Measurements from ENCODE around the gene KIF19.
A peak's percentile ranks its signal among the peaks of the same experiment; 100 is the strongest.

The KIF19 gene

DNA sequence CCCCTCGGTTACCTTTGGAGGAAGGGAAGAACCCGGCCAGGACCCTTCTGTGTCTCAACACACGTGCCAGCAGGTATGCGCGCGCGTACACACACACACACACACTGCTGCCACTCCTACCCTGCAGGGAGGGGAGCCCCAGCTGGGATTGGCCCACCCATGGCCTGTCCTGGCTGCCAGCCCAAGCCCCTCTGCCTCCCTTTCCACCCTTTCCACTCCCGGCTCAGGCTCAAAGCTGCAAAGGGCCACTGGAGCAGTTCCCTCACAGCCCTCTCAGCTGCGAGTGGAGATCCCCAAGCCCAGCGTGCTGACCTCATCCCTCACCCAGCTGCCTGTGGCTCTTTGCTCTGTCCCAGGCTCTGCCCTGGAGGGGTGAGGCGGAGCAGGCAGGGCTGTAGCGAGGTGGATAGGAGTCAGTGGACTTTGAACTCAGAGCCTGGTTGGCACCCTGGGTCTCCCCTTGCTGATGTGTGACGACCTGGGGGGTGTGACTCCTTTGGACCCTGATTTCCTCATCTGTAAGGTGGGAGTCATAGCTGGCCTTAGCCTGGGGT, 14.5 kb downstream of the KIF19 start:
- peak; percentile 62 for DNase-seq

- no peak for DNase-seq
Measured at GRCh38 chr17:74342224-74342623, 16.2 kb downstream of the KIF19 start.

DNA sequence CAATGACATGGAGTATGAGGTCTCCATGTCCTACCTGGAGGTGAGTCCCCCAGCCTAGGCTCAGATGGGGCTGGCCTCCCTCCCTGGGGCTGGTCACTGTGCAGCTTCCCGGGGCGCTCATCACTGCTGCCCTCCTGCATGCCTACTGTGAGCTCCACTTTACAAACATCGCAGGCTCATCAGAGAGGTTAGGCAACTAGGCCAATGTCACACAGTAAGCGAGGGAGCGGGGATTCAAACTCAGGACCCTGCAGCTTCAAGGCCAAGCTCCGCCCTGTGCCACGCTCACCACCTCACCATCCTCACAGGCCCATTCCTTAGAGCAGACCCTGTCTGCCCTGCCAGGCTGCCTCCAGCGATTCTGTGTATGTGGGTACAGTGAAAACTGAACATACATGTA, 17.1 kb downstream of the KIF19 start:
- no peak for DNase-seq

DNA sequence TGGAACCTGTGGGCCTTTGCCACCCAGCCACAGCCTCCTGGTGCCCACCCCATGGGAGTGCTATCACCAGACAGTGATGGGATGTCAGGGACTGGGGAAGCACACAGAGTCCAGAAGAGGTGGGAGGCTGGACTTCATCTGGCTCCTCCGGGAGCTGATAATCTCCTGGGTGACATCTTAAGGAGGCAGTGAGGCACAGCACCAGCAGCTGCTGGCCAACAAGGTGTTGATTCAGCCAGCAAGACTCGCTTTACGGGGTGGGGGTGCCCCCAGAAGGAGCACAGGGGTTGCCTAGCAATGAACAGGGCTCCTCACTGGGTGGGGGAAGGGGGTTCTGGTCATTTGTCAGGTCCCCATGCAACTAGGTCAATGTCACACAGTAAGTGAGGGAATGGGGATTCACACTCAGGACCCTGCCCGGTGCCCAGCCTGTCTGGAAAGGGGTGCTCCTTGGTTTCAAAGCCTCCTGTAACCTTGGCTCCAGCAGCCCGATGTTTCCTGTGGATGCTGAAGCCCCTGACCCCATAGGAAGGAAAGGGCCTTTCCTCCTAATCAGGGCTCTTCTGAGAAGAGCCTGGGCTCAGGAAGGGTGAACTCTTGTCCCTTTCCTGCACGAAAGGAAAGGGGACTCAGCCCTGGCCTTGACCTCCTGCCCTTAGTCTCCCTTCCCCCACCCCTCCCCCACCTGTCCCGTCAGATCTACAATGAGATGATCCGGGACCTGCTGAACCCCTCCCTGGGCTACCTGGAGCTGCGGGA, 17.7 kb downstream of the KIF19 start:
- no peak for DNase-seq

DNA sequence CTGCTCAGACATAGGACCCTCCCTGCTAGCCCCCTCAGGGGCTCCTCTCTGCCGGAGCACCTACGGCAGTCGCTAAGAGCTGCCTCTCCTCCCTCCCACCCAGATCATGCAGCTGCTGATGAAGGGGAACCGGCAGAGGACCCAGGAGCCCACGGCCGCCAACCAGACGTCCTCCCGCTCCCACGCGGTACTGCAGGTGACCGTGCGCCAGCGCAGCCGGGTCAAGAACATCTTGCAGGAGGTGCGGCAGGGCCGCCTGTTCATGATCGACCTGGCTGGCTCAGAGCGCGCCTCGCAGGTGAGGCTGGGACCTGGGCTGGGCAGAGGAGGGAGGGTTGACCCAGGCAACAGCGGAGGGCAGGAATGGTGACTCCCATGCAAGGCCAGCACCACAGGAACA, 18.6 kb downstream of the KIF19 start:
- no peak for DNase-seq

DNA sequence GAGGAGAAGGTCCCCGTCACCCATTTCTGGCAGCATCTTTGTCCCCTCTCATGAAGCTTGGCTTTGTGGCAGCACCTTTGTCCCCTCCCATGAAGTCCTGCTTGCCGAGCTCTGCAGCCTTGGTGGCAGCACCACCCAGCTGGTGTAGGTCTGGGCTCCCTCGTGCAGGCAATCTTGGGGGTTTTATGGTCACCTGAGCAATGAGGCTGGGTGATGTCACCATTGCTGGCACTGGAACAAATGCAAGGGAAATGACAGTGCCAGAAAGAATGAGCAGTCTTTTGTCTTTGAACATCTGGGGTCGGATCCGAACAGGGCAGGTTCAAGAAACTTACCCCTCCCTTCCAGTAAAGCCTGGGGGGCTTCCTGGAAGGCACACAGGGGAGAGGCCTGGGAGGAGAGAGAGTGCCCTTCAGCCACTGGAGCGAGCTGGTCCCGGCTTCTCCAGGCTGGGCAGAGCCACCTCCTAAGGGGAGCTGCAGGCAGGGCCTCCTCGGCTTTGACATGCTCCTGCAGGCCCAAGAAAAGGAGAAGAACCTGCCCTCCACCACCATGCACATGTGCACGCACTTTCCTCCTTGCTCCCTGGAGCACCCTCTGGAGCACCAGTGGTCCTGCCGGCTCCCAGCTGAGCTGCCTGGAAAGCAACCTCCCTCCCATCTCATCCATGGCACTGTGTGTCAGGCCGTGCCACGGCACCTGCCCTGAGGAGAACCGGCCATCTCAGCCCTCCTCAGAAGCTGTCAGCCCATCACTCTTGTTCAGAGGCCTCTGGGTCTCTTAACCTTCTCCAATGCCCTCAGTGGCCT, 19.6 kb downstream of the KIF19 start:
- no peak for DNase-seq

- no peak for DNase-seq
Measured at GRCh38 chr17:74347646-74348045, 21.6 kb downstream of the KIF19 start.

- DNase-seq = no peak
Measured at GRCh38 chr17:74349120-74349519, 23.1 kb downstream of the KIF19 start.

DNA sequence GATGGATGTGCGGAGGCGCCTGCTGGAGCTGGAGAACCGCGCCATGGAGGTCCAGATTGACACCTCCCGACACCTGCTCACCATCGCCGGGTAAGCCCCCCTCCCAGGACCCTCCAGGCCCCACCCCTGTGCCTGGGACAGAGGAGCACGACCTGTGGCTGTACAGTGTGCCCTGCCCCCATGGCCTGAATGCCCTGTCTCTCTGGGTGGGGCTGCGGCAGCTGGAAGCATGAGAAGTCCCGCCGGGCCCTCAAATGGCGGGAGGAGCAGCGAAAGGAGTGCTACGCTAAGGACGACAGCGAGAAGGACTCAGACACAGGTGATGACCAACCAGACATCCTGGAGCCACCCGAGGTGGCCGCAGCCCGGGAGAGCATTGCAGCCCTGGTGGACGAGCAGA, 24.5 kb downstream of the KIF19 start:
- DNase-seq = no peak

- no peak for DNase-seq
Measured at GRCh38 chr17:74351552-74352210, 25.7 kb downstream of the KIF19 start.

GRCh38 chr17:74353446-74354060, 27.5 kb downstream of the KIF19 start:
- no peak for DNase-seq

GRCh38 chr17:74354123-74354522, 28.1 kb downstream of the KIF19 start:
- no peak for DNase-seq

DNA sequence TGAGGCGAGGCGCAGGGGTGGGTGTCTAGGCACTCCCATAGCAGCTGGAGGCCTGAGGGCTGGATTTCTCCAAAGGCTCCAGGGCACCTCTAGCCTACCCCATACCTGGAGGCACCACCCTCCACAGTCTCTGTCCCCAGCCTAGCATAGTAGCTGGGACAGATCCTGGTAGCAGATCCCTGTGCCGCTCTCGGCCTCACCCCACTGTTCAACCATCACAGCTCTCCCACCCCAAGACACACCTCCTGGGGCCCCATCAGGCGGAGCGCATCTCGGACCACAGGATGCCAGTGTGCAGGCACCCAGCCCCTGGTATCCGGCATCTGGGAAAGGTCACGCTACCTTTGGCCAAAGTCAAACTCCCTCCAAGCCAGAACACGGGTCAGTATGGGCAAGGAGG, 28.5 kb downstream of the KIF19 start:
- no peak for DNase-seq

DNA sequence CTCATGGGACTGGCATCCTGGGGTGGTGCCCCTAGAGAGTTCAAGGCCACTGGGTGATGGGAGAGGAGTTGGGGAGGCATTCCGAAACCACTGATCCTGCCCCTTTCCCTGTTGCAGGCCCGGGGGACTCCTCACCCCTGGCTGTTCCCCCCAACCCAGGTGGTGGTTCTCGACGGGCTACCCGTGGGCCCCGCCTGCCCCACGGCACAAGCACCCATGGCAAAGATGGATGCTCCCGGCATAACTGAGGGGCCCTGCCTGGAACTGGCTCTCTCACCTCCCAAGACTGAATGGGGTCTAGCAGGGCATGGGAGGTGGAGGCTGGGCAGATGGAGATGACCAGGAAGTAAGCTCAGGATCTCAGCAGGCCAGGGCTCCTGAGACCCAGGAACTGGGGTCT, 29.0 kb downstream of the KIF19 start:
- DNase-seq = no peak

DNA sequence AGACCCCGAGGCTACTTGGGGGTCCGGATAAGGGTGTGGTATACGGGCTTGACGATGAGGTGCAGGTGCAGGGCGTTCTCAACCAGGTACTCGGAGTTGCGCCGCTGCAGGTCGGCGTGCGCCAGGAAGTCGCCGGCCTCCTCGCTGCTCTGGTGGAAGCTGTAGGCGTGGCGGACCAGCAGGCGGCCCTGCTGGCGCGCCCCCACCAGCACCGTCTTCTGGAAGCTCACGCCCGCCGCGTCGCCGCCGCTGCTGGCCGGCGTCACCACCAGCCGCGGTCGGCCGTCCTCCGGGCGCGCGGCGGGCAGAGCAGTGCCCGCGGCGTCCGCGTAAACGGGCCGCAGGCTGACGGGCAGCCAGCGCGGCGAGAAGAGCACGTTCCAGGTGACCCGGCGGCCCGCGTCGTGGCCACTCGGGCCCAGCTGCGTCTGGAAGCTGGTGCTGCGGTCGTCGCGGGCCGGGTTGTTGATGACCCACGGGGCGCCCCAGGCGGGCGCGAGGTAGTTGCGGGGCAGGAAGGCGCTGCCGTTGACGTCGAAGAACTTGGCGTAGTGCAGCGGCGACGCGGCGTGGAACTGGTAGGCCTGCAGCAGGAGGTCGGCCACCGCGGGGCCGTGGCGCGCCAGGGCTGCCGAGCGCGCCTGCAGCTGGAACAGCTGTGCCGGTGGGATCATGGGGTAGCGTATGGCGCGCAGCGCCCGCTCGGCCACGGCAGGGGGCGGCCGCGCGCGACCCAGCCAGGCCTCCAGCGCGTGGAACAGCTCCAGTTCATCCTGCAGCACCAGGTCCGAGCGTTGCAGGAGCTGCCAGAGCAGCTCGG, 30.8 kb downstream of the KIF19 start:
- DNase-seq = no peak

DNA sequence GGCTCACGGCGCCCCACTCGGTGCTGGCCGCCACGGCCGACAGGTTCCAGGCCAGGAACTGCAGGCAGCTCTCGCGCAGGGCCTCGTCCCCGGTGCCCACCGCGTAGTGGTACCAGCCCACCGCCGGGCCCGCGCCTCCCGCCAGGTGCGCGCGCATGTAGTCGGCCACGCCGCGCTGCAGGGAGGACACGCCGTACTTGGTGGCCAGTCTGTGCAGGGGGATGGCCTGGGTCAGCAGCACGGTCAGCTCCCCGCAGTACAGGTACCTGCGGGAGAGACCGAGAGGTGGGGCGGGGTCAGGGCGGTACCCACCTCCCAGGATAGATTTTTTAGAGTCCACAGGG, 31.4 kb downstream of the KIF19 start:
- no peak for DNase-seq

GRCh38 chr17:74358697-74359096, 32.7 kb downstream of the KIF19 start:
- DNase-seq = no peak

GRCh38 chr17:74359916-74360315, 33.9 kb downstream of the KIF19 start:
- no peak for DNase-seq

- DNase-seq = no peak
Measured at GRCh38 chr17:74360899-74361229, 34.8 kb downstream of the KIF19 start.

- peak; percentile 68 for DNase-seq
Measured at GRCh38 chr17:74361230-74362068, 35.4 kb downstream of the KIF19 start, which contains the start of gene BTBD17. Gene BTBD17, minus strand, starts transcription at chr17:74361868. Its CDS starts 49 bp downstream, at chr17:74361819.

GRCh38 chr17:74362069-74362405, 36.0 kb downstream of the KIF19 start:
- no peak for DNase-seq

Data from midbrain (tissue), 1 donor.